Renal cortical epithelial cell (primary cell): ENCODE results near the gene NXF1. TPM values are rescaled to one million over a fixed set of nuclear protein-coding genes. Genes with fewer than 3 reads are reported as not detected.
"Not testable (repeated sequence)": the region's sequence is repeated elsewhere in the genome, so short reads cannot be mapped to it uniquely, and the experiment has no call there.

ENCODE experiments used
- DNase-seq: peaks from one replicate; pipeline ENCODE4 v3.0.0-alpha.2; 2011; ENCODE audit warnings: low read depth
- total RNA-seq: library from RNA; depleted of rRNA; stranded (reverse); fragments of >200 nt; gene quantifications from 2 replicates; pipeline ENCODE4 v1.2.3, GENCODE V29; 2014

The NXF1 gene
- total RNA-seq, 1 donor from 2014 or later: 50.3 TPM

DNA sequence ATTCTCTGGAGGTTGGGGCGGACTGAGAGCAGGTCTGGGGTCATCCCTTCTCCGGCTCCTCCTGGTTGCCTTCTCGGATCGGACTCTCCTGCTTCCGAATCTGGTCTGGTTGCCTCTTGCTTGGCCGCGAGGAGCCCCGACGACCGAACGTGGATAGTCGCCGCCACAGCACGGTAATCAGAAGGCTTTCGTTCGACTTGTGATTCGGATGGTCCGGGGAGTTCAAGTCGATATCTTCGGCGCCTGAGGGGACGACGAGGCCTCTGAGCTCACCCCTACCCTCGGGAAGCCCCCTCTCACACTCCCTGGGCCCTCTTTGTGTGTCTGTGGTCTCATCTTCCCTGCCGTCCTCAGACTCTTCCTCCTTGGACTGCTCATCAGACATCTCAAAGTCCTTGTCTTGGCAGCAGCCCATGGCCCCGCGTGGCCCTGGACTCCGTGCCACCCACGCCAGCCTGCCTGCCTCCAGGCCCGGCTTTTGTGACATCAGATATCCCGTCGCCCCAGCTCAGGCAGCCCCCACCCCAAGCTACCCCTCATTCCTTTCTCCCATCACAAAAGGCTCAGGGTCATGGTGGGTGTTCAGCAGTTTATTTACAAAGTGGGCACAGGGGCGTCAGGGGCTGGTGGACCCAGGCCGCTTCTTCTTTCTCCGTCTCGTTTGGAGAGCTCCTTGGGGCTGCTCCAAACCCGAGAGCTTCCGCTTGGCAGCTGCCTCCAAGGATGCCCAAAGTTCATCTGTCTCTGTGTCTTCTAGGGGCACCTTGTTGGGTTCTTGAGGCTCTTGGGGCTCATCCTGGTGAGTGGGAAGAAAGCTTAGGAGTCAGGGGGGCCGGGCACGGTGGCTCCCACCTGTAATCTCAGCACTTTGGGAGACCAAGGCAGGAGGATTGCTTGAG is 27.3 kb upstream of the NXF1 start, which contains the start of gene TEX54:
TEX54 (minus strand) TSS at position 506 of the 899 bp plus-strand sequence.
- peak; percentile 18 for DNase-seq

DNA sequence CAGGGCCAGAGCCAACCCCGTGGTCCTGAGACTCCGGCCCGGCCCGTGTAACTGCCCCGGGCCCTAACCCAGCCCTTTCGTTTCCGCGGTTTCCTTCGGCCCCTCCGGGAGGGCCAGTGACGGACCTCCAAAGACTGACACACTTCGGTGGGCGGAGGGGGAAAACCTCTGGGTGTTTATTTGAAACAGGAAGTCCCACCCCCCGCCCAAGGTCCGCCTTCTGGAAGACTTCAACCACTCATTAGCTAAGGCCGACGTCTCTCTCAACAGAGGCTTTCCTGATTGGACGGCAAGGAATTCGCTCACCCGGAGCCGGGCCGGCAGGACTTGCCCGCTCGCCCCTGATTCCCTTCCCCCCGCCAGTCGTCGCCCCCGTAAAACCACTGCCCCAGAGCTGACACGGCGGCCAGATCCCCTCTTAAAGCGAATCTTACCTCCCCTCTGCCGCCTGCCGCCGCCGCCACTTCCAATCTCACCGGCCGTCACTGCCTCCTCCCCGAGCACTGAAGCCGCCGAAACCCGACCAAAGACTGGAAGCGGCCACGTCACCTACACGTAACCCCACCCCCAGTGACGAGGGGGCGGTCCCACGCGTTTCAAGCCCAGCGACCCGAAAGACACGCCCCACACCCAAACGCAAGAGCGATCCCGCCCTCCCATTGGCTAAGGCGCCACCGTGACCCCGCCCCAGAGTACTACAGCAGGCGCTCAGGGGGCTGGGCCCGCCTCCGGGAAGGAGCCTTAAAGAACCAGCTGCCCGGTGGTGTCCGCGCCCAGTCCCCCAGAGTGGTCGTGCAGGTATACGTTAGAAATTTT is 26.5 kb upstream of the NXF1 start, which contains the start of gene STX5:
STX5 (minus strand) TSS at position 532 of the 816 bp plus-strand sequence. CDS start 808 bp downstream, outside the sequence.
- DNase-seq: peak; percentile 97

DNA sequence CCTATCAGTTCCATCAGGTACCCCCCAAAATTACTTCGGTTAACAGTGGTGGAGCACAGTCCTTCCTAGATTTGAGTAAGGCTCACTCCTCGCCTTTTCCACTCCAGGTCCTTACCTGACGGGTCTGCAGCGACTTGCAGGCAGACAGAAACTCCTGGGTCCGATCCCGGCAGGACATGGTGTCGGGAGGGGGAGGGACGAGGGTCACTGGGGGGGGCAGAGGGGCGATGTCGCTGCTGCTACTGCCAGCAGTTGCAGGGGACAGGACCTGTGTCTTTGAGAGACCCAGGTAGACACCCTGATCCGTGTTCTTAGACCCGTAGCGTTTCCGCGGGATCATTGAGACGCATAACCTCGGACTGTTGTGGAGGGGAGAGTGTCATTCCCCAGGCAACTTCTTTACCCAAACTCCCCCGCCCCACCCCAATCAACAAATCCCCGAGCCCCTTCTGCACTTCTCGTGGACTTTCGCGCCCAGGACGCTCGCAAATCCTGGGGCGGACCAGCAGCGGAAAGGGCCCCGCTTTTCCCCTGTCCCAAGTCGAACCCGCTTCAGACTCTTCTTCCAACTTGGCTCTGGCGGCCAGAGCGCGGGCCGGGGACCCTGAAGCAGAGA is 25.8 kb upstream of the NXF1 start:
- DNase-seq: no peak

DNA sequence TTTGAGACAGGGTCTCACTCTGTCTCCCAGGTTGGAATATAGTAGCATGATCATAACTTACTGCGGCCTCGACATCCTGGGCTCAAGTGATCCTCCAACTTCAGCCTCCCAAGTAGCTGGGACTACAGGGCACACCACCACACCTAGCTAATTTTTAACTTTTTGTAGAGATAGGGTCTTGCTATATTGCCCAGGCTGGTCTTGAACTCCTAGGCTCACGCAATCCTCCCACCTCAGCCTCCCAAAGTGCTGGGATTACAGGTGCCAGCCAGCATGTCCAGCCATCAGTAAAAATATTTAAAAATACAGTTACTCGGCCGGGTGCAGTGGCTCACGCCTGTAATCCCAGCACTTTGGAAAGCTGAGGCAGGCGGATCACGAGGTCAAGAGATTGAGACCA is 22.9 kb upstream of the NXF1 start:
- DNase-seq: not testable (repeated sequence)

DNA sequence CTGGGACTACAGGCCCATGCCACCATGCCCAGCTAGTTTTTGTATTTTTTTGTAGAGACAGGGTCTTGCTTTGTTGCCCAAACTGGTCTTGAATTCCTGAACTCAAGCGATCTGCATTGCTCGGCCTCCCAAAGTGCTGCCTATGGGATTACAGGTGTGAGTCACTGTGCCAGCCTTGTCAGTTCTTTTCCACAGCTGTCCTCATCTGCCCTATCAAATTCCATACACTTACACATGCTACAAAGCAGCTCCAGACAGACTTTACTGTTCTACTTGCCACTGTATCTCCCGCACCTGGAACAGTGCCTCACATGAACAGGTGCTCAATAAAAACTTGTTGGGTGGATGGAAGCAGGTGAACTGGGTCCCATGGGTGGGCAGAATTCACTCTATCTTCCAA is 18.4 kb upstream of the NXF1 start:
- no peak for DNase-seq

GRCh38 chr11:62817129-62817528 is 11.9 kb upstream of the NXF1 start:
- DNase-seq: no peak

DNA sequence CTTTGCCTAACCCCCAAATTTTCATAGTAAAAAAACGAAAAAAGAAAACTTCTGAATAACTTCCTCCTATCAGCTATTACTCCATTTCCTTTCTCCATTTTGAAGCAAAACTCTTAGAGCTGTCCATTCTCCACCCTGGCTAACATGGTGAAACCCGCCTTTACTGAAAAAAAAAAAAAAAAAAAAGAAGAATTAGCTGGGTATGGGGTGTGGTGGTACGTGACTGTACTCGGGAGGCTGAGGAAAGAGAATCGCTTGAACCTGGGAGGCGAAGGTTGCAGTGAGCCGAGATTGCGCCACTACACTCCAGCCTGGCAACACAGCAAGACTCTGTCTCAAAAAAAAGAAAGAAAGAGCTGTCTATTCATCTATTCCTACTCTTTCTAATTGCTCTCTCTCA is 11.3 kb upstream of the NXF1 start:
- no peak for DNase-seq

- DNase-seq: no peak
Observed at GRCh38 chr11:62811659-62812058, 6.4 kb upstream of the NXF1 start.

DNA sequence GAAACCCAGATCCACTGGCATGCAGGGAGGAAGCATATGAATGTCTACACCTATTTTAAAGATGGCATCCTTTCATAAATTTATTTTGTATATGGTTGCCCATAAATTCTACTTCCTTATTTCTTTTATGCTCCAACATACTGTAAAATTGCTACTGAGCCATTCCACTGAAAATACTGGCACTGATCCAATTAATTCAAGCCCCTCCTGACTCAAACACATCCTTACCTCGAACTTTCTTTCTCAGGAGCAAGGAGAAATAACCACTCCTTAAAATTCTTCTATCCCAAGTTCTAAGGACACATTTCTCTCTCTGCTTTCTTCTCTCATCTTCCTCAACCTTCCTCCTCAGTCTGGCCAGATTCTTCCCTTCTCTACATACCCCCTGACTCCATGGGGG is 5.5 kb upstream of the NXF1 start:
- DNase-seq: no peak

GRCh38 chr11:62806611-62807121 is 1.4 kb upstream of the NXF1 start:
- DNase-seq: peak; percentile 41

GRCh38 chr11:62805961-62806441 is 761 bp upstream of the NXF1 start:
- DNase-seq: peak; percentile 28

DNA sequence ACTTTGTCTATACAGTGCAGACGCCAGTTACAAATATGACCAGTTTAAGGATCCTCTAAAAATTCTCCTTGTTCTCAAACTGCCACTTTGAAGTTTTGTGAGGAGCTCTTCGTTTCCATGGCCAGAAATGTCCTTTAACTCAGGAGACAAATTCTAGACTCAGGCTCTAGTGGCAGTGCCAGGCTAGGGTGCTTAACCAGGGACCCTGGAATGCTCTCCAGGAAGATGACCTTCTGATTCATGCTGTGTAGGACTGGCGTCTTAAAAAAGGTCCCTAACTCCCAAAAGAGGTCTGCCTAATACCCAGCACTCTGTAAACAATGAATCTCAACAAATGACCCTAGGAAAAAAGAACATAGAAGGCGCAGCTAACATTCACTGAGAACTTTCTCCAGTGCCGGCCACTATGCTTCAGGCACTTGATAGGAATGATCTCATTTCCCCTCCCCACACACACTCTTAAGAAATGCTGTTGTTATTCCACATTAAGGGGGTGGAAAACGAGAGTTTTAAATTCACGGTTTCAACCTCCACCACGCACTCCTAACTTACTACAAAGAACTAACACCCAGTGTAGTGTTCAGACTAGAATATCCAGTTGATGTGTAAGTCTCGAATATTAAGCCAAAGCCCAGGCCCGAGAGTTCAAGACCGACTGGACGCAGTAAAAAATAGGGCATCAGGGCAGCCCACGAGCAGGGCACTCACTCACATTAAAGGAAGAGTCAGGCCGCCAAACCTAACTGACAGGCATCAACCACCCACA is 747 bp downstream of the NXF1 start:
- peak; percentile 53 for DNase-seq

GRCh38 chr11:62801071-62801470 is 4.2 kb downstream of the NXF1 start:
- no peak for DNase-seq

DNA sequence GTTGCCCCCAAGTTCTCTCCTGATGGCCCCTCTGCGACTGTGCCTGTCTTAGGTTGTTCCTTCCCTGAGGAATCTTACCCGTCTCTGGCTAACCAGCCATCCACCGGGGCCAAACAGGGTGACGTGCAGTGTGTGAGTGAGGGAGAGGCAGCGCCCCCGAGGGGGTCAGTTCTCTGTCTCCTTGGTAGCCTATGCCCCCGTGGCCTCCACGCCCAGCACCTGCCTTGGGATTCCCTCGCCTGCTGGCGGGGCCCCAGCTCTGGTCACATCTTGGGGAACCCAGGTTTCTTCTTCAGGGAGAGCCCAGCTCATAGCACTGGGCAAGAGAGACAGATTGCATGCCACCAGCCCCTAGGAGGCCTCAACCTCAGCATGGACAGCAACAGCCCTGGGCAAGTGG is 5.8 kb downstream of the NXF1 start:
- no peak for DNase-seq

DNA sequence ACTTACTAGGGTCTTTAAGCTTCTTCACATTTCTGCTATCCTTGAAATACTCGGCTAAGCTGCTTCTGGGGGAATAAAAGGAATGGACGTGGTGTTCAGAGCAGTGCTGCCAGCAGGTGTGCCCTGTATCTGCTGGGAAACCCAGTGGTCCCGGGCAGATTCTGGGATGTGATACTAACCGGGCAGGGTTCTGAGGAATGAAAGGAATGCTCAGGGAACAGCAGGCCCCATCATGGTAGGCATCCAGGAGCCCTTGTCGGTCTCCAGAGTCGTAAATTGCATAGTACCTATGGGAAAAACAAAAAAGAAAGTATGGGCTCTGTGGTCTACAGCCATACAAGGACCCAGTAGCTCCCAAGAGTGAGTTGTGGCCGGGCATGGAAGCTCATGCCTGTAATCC is 9.0 kb downstream of the NXF1 start:
- DNase-seq: no peak

DNA sequence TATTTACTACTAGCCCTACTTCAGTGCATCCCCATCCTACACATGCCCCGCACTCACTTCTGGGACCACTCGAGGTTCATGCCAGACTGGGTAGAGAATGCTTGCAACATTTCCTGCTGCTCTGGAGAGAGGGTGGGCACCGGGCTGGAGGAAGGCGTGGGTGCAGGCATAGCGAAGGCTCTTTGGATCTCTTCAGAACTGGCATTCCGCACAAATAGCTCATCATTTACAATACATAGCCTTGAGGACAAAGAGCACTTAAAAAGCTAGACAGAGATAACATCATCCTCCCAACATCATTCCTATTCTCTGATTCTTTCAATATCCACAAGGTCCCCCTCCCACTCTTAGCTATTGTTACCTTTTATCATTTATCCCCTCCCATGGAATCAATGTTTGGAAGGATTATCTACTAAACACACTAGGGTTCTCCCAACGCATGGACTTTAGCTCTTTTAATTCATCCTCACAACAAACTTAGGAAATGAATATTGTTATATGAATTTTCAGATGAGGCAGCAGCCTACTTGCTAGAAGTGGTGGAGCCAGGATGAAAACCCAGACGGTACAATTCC is 11.0 kb downstream of the NXF1 start:
- no peak for DNase-seq

DNA sequence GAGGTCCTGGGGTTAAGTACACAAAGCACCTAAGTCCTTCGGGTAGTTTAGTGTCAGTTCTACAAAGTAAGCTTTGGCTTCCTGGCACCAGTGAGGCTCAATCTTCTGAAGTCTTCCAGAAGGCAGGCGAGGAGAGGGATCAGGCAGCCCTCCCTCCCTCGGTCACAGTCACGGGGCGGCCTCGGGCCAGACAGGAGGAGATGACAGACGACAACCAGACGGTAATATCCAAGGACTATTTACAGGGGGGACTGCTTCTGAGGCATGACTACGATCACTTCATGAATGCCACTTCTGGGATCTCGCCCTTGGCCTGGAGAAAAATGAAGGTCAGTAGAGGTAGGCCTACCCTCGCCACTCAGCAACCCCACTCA is 13.1 kb downstream of the NXF1 start:
- DNase-seq: no peak

- DNase-seq: peak; percentile 44
Observed at GRCh38 chr11:62791501-62792201, 13.6 kb downstream of the NXF1 start, which contains the start of gene TMEM223. TSS of gene TMEM223 (minus strand) at chr11:62792006. CDS start at chr11:62791994, 12 bp downstream.

DNA sequence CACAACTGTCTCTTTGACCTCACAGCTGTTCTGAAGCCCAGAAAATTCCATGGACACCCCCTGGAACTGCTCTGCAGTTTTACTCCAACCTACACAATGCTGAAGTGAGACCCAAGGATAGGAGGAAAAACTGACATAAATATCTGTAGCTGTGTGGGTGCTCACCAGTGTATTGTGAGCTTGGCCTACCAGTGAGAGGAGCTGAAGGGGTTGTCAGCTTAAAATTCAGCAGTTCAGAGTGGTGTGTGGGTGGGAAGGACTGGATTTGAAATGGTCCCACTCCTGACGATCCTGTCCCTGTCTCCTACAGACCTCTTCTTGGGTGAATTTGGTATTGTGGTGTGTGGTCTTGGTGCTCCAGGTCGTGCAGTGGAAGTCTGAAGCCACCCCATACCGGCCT is 15.7 kb downstream of the NXF1 start:
- DNase-seq: no peak

DNA sequence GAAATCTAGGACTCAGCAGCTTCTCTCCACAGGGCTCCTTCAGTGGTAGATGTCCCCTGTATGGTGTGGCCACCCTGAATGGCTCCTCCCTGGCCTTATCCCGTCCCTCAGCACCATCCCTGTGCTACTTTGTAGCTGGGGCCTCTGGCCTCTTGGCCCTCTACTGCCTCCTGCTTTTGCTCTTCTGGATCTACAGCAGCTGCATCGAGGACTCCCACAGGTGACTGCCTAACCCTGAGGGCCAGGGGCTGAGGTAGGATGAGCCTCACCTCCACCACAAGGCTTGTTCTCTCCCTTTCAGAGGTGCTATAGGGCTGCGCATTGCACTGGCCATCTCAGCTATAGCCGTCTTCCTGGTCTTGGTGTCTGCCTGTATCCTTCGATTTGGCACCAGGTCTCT is 16.2 kb downstream of the NXF1 start:
- no peak for DNase-seq
